ENCODE results near the gene SRGAP1. TPM values are rescaled to one million over a fixed set of nuclear protein-coding genes. Genes with fewer than 3 reads are reported as not detected.
"Not testable (repeated sequence)": the region's sequence is repeated elsewhere in the genome, so short reads cannot be mapped to it uniquely, and the experiment has no call there.

SRGAP1 gene
- total RNA-seq, 4 donors from 2014 or later: 7.6 to 17.5 (median 14.6) TPM

DNA sequence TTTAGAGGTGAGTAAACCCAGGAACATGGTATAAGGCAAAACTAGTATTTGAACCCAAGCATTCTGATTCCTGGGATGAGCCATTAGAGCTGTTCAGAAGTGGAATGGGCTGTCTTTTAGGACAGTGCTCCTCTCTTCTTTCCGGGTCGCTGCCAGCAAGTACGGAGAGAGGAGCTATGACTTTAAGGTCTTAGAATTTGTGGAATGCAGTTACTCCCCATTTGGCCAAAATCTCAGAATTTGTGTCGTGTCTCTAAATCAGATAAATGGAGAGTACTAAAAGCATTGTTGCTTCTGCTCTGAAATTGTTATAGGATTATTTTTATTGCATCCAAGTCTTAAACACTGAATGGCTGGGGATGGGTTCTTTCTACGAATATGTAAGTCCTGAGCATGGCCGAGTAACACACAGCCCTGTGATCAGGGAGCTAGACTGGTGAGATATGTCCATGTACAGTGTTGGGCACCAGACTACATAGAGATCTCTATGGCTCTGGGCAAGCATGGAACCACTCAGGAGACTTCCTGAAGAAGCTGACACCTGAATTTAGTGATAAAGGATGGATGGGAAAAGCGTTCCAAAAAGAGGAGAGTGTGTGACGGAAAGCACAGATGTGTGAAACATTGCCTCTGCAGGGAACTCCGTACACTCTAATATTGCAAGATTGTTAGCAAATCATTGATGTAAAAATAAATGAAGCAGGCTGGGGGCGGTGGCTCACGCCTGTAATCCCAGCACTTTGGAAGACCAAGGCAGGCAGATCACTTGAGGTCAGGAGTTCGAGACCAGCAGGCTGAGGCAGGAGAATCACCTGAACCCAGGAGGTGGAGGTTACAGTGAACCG lies 184.7 kb downstream of the SRGAP1 start:
- peak overlapping the region in 1 of 4 donors; percentile 40 for H3K27ac ChIP-seq (replicated peaks in 1 of 4)

DNA sequence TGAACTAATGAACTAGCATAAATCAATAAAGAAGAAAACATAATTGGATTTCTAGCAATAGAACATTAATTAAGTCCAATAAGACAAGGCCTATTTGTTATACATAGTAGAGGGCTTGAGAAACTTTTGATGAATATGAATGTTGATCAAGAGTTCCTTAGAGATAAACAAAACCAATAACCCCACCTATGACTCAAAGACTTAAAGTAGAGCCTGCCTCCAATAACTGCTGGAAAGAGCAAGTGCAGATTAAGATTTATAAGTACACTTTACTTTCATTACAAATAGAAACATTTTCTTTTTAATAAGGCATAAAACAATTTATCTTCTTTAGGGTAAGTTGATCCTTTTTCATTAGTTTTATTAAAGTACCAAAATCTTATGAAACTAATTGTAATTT lies 185.7 kb downstream of the SRGAP1 start:
- Histone ChIP-seq H3K4me3 (no peak overlapping the region), H3K36me3 (no peaks in the 10 kb centered on the region), H3K27me3 (no peaks in the 10 kb centered on the region), H3K27ac (replicated peaks in 1 of 4) (no peak overlapping the region), H3K9me3 (no peaks in the 10 kb centered on the region), H3K4me1 (peaks cover 0 to 11% (median 9%) of the 10 kb centered on the region in 4 donors)
- intact Hi-C loops (cut with DNase I): loop anchor here (10.0 kb wide), 1 partner anchor 185 kb away; the partner anchor contains the start of gene SRGAP1
- no peak for DNase-seq (ENCODE audit: extremely low spot score)
- no peak for TF ChIP-seq POLR2A (IDR thresholded peaks at IDR 0.05; ENCODE audit: low read depth)
- no peak for TF ChIP-seq EP300 (IDR thresholded peaks at IDR 0.05)
- TF ChIP-seq, protein P1, sequence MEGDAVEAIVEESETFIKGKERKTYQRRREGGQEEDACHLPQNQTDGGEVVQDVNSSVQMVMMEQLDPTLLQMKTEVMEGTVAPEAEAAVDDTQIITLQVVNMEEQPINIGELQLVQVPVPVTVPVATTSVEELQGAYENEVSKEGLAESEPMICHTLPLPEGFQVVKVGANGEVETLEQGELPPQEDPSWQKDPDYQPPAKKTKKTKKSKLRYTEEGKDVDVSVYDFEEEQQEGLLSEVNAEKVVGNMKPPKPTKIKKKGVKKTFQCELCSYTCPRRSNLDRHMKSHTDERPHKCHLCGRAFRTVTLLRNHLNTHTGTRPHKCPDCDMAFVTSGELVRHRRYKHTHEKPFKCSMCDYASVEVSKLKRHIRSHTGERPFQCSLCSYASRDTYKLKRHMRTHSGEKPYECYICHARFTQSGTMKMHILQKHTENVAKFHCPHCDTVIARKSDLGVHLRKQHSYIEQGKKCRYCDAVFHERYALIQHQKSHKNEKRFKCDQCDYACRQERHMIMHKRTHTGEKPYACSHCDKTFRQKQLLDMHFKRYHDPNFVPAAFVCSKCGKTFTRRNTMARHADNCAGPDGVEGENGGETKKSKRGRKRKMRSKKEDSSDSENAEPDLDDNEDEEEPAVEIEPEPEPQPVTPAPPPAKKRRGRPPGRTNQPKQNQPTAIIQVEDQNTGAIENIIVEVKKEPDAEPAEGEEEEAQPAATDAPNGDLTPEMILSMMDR (IDR thresholded peaks at IDR 0.05): no peak
- TF ChIP-seq POLR2AphosphoS5 (IDR thresholded peaks at IDR 0.05): no peak

More for the DNA sequence above, 184.7 kb downstream of the SRGAP1 start:
- Histone ChIP-seq H3K9me3 (no peaks in the 10 kb centered on the region), H3K27me3 (no peaks in the 10 kb centered on the region), H3K4me1 (peaks cover 0 to 11% (median 9%) of the 10 kb centered on the region in 4 donors), H3K4me3 (peak overlapping the region in 1 of 4 donors; percentile 2), H3K36me3 (no peaks in the 10 kb centered on the region)
- WGBS: 73% methylated on average over 13 of the region's 13 CpGs
- no peak for DNase-seq (ENCODE audit: extremely low spot score)
- no peak for TF ChIP-seq EP300 (IDR thresholded peaks at IDR 0.05)
- intact Hi-C loops (cut with DNase I): no loop called here

DNA sequence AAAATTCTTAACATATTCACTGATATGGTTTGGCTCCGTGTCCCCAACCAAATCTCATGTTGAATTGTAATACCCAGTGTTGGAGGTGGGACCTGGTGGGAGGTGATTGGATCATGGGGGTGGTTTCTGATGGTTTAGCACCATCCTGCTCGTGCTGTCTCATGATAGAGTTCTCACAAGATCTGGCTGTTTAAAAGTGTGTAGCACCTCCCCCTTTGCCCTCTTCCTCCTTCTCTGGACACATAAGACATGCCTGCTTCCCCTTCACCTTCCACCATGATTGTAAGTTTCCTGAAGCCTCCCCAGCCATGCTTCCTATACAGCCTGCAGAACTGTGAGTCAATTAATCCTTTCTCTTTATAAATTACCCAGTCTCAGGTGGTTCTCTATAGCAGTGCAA lies 189.6 kb downstream of the SRGAP1 start:
- H3K27me3 ChIP-seq; H3K9me3 ChIP-seq; H3K27ac ChIP-seq (replicated peaks in 1 of 4); H3K36me3 ChIP-seq; H3K4me3 ChIP-seq; DNase-seq (ENCODE audit: extremely low spot score): not testable (repeated sequence)
- intact Hi-C loops (cut with DNase I): loop anchor here (10.0 kb wide), 1 partner anchor 189 kb away; the partner anchor contains the start of gene SRGAP1
- WGBS: 88% methylated on average over 2 of the region's 2 CpGs
- peaks cover 0 to 14% (median 10%) of the 10 kb centered on the region in 4 donors for H3K4me1 ChIP-seq

DNA sequence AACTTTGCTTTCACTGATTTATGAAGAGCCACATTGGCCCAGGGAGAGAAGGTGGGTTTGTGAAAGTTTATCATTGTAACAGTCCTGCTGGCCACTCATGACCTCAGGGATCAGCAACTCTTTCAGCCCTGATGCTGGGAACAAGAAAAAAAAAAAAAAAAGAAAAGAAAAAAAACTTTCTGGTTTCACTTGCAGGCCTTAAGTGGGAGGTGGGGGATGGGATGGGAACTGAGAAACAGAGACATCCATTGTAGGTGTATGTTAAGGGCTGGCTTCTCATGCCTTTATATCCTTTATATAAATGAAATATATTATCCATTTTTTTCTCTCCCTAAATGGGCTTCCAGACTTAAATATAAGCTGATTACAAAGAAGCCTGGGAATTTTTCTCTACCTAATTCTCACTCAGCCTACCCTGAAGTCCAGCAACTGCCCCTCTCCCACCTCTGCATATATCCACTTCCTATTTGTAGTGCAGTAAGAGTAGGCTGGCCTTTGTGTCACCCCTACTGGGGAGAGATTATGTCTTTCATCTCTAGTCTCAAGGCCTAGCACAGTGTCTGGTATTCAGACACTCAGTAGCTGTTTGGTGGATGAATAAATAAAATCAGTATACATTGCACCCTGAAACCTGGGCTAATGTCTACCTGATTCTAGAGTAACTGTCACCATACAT lies 190.5 kb downstream of the SRGAP1 start:
- no peak for DNase-seq (ENCODE audit: extremely low spot score)
- H3K9me3 ChIP-seq: no peaks in the 10 kb centered on the region
- no peaks in the 10 kb centered on the region for H3K27me3 ChIP-seq
- TF ChIP-seq POLR2AphosphoS5 (IDR thresholded peaks at IDR 0.05) (no peak), POLR2A (IDR thresholded peaks at IDR 0.05; ENCODE audit: low read depth) (no peak), EP300 (IDR thresholded peaks at IDR 0.05) (no peak)
- TF ChIP-seq, protein P1 (IDR thresholded peaks at IDR 0.05): no peak
- H3K36me3 ChIP-seq: no peaks in the 10 kb centered on the region
- peaks cover 3 to 17% (median 16%) of the 10 kb centered on the region in 4 donors for H3K4me1 ChIP-seq
- H3K27ac ChIP-seq (replicated peaks in 1 of 4): no peak overlapping the region
- intact Hi-C loops (cut with DNase I): loop anchor here (5.0 to 10.0 kb wide), 2 partner anchors 47 to 190 kb away; partner anchors contain the start of gene SRGAP1
- no peak overlapping the region for H3K4me3 ChIP-seq

DNA sequence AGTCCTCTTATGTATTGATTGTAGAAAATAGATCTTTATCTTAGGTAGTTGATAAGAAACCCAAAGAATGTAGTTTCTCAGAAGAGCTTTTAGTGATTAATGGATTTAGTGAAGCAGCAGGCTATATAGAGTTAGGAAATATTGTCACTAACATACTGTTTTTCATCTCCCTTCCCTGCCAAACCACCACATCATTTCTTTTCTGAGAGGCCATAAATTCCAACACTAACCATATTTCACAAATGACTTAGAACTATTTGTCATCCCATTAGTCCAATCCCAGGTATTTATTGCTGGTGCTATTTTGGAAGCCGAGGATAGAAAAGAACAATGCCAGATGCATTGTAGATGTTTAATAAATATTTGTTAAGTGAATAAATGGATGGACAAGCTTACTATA lies 191.9 kb downstream of the SRGAP1 start:
- TF ChIP-seq, protein P1 (IDR thresholded peaks at IDR 0.05): no peak
- TF ChIP-seq POLR2AphosphoS5 (IDR thresholded peaks at IDR 0.05) (no peak), EP300 (IDR thresholded peaks at IDR 0.05) (no peak)
- intact Hi-C loops (cut with DNase I): loop anchor here (5.0 to 10.0 kb wide), 2 partner anchors 46 to 192 kb away; partner anchors contain the start of gene SRGAP1
- H3K27ac ChIP-seq (replicated peaks in 1 of 4): no peak overlapping the region
- H3K9me3 ChIP-seq: no peaks in the 10 kb centered on the region
- no peaks in the 10 kb centered on the region for H3K27me3 ChIP-seq
- H3K4me3 ChIP-seq: no peak overlapping the region
- no peak for DNase-seq (ENCODE audit: extremely low spot score)
- WGBS: 68% methylated on average over 1 of the region's 1 CpG
- H3K36me3 ChIP-seq: no peaks in the 10 kb centered on the region
- H3K4me1 ChIP-seq: peaks cover 3 to 20% (median 17%) of the 10 kb centered on the region in 4 donors
